GM12878 (cell line): ENCODE results near the gene DCC.

Source experiments
- BMI1 ChIP-seq: fragments of 450-650 bp; IDR thresholded peaks from 2 replicates; pipeline ENCODE4 v1.6.1; 2016; ENCODE audit warnings: mild to moderate bottlenecking, moderate library complexity, borderline replicate concordance
- CTCF ChIP-seq, 3 experiments: IDR thresholded peaks in 2 of 3; conservative IDR thresholded peaks in 1 of 3; 2 replicates each; pipeline ENCODE4 v1.5.1; 2011; ENCODE audit warnings: low read depth in 3 of 3, low read length in 3 of 3, mild to moderate bottlenecking in 3 of 3, control low read depth in 2 of 3, moderate library complexity in 2 of 3, inconsistent platforms in 1 of 3, mixed read lengths in 1 of 3; ENCODE audit not compliant: control insufficient read depth in 2 of 3, insufficient read depth in 1 of 3; ENCODE audit errors: extremely low read depth in 1 of 3
- ELK1 ChIP-seq: IDR thresholded peaks from 2 replicates; pipeline ENCODE4 v1.6.1; 2012; ENCODE audit warnings: low read depth, low read length, improper control_type of control experiment
- ESRRA ChIP-seq: IDR thresholded peaks from 2 replicates; pipeline ENCODE4 v1.6.1; 2012; ENCODE audit warnings: mild to moderate bottlenecking, low read length, improper control_type of control experiment
- HSF1 ChIP-seq: fragments of 150-350 bp; IDR thresholded peaks from 2 replicates; pipeline ENCODE4 v1.6.1; 2014; ENCODE audit warnings: mild to moderate bottlenecking, low read depth, low read length
- POLR2A ChIP-seq: IDR thresholded peaks from 2 replicates; pipeline ENCODE4 v1.6.1; 2011; ENCODE audit warnings: low read depth, mild to moderate bottlenecking, low read length
- POLR2AphosphoS5 ChIP-seq: IDR thresholded peaks from 2 replicates; pipeline ENCODE4 v1.6.1; 2011; ENCODE audit warnings: mild to moderate bottlenecking, low read length, inconsistent platforms
- SIX5 ChIP-seq: IDR thresholded peaks from 2 replicates; pipeline ENCODE4 v1.6.1; 2011; ENCODE audit warnings: mild to moderate bottlenecking, low read depth, low read length, moderate library complexity; ENCODE audit not compliant: severe bottlenecking
- SMAD5 ChIP-seq: IDR thresholded peaks from 2 replicates; pipeline ENCODE4 v1.6.1; 2016; ENCODE audit warnings: antibody characterized with exemption, low read depth
- SP1 ChIP-seq: IDR thresholded peaks from one replicate; pipeline ENCODE4 v1.6.1; 2011; ENCODE audit warnings: low read depth, low read length
- ZBTB11 ChIP-seq: fragments of 450-650 bp; formaldehyde crosslinking; IDR thresholded peaks from 2 replicates; pipeline ENCODE4 v1.5.0; 2022; ENCODE audit warnings: mild to moderate bottlenecking, missing genetic modification characterization
- ZBTB40 ChIP-seq: fragments of 450-650 bp; IDR thresholded peaks from 2 replicates; pipeline ENCODE4 v1.6.1; 2016; ENCODE audit warnings: mild to moderate bottlenecking, moderate library complexity, borderline replicate concordance

- no peak for TF ChIP-seq CTCF (IDR thresholded peaks at IDR 0.05 in 2 of 3, conservative IDR thresholded peaks at IDR 0.05 in 1 of 3; ENCODE audit: control insufficient read depth in 2 of 3, extremely low read depth in 1 of 3, insufficient read depth in 1 of 3, low read depth in 3 of 3, low read length in 3 of 3)
- TF ChIP-seq ZBTB40: no peak
- TF ChIP-seq SIX5: no peak
- TF ChIP-seq POLR2AphosphoS5: no peak
- TF ChIP-seq ESRRA: no peak
- TF ChIP-seq ELK1: no peak
- no peak for TF ChIP-seq POLR2A
- TF ChIP-seq BMI1: no peak
- no peak for TF ChIP-seq HSF1
- no peak for TF ChIP-seq SP1
- TF ChIP-seq ZBTB11: no peak
- TF ChIP-seq SMAD5: no peak
Observed at GRCh38 chr18:52333860-52334259, 6.1 kb upstream of the DCC start.
